GM12873 (cell line): Measurements from ENCODE around the gene ASCL5.

ENCODE experiments used
- TF ChIP-seq, protein P1 (sequence below): IDR thresholded peaks from 2 replicates; pipeline ENCODE4 v1.5.1; 2012; ENCODE audit warnings: low read depth, mild to moderate bottlenecking, moderate library complexity, low read length, control low read depth; ENCODE audit not compliant: insufficient read depth; ENCODE audit errors: missing control alignments

Gene ASCL5

DNA sequence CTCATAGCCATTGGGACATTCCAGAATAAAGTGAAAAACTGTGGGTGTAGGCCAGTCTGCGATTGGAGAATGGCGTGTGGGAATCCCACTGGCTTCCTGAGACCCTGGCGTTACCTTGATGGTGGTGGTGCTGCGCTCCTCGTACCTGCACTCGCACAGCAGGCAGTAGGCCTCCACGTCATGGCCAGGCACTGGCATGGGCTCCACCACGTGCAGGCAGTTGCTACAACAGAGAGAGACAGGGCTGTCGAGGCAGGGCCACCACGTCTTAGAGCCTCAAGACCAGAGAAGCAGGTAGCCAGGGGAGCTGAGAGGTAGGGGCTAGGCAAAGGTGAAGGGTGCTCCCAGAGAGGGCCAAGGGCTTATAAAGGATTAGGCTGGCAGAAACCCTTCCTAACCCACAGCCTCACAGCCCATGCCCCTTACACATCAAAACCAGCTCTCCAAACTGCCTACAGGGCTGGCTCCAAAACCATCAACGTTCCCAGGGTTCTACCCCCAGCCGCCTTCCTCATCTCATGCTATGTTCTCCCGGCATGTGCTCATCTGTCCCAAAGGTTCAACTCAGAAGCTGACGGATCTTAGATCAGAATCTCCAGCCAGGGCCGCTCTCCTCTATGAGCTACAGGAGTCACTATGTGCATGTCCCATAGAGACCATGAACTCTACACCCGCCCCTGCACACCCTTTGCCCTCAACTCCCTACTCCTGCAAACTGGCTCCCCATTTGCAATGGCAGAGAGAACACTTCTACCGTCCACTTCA is 19.8 kb upstream of the ASCL5 start:
- TF ChIP-seq, protein P1, sequence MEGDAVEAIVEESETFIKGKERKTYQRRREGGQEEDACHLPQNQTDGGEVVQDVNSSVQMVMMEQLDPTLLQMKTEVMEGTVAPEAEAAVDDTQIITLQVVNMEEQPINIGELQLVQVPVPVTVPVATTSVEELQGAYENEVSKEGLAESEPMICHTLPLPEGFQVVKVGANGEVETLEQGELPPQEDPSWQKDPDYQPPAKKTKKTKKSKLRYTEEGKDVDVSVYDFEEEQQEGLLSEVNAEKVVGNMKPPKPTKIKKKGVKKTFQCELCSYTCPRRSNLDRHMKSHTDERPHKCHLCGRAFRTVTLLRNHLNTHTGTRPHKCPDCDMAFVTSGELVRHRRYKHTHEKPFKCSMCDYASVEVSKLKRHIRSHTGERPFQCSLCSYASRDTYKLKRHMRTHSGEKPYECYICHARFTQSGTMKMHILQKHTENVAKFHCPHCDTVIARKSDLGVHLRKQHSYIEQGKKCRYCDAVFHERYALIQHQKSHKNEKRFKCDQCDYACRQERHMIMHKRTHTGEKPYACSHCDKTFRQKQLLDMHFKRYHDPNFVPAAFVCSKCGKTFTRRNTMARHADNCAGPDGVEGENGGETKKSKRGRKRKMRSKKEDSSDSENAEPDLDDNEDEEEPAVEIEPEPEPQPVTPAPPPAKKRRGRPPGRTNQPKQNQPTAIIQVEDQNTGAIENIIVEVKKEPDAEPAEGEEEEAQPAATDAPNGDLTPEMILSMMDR: no peak

DNA sequence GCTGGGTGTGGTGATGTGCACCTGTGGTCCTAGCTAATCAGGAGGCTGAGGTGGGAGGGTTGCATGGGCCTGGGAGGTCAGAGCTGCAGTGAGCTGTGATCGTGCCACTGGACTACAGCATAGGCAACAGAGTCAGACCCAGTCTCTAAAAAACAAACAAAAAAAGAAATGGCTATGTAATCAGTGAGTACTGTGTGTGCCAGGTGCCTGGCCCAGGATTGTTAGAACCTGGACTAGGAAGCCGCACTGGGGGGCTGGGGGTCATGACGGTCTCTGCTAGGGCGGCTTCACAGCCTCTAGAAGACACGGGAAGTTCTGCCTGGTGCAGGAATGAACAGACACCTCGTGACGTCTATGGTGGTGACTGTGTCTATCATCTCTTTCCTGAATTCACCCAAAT is 18.8 kb upstream of the ASCL5 start:
- TF ChIP-seq, protein P1: no peak

DNA sequence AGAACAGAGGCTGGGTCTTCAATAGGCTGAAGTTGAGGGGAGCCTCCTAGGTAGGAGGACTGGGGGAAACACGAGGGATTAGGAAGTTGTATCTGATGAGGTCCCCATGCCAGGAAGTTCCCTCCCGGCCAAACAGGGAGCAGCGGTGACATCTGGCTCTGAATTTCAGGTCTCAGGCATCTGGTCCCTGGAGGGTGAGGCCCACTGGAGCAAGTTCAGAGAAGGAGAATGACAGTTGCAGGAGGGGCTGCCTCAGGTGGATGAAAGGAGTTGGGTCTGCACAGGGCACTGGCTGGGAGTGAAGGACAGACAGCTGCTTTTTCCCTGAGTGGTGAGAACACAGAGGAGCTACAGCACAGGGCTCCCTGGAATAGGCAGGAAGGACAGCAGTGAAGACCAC is 18.1 kb upstream of the ASCL5 start:
- TF ChIP-seq, protein P1: no peak

DNA sequence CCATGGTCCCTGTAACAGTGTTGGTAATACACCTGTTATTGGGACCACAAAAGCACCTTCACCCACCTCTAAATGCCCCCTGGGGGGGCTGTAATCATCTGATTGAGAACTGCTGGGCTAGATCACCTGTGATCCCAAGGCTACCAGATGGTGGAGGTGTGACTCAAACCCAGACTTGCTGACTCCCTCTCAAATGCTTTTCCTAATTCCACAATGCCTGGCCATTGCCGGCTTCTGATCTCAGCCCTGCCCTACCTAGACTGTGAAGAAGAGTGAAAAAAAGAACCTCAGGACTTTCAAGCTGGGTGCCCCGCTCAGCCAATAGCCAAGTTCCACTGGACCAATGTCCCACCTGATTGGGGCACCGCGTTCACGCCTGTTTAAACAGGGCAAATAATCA is 17.7 kb upstream of the ASCL5 start:
- TF ChIP-seq, protein P1: no peak

DNA sequence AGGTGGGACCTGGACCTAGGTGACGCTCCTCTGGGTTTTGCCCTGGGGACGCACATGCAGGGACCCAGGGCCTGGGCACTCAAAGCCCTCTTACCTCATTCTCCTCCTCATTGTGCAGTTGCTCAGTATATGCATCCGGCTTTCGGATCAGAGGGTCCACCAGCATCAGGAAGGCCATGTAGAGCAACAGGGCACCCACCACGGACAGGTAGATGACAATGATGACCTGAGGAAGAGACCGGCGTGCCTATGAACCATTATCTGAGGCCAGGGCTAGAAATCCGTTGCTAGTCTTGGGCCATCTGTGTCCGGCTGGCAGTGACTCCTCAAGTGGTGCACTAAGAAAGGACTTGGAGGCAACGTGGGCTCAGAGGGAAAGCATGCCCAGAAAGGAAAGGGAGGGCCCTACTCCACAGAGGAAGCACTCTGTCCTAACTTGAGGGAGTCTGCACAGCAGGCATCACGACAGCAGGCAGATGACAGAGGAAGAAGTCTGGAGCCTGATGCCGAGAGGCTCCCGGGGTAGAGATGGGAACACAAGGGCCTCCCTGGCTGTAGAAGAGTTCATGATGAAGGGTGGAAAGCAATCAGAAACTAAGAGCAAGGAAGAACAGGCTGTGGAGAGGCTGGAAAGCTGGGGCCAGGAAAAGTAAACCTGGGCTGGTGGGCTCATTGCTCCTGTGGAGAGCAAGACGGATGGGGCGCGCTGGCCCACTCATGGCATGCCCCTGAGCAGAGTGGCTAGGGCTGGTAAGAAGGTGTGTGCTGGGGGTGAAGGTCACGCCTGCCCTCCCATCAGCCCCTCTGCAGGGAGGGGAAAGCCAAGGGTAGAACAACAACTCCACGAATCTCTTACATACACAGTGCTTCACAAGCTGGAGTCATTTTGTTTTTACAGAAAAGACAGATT is 17.0 kb upstream of the ASCL5 start:
- TF ChIP-seq, protein P1: no peak

DNA sequence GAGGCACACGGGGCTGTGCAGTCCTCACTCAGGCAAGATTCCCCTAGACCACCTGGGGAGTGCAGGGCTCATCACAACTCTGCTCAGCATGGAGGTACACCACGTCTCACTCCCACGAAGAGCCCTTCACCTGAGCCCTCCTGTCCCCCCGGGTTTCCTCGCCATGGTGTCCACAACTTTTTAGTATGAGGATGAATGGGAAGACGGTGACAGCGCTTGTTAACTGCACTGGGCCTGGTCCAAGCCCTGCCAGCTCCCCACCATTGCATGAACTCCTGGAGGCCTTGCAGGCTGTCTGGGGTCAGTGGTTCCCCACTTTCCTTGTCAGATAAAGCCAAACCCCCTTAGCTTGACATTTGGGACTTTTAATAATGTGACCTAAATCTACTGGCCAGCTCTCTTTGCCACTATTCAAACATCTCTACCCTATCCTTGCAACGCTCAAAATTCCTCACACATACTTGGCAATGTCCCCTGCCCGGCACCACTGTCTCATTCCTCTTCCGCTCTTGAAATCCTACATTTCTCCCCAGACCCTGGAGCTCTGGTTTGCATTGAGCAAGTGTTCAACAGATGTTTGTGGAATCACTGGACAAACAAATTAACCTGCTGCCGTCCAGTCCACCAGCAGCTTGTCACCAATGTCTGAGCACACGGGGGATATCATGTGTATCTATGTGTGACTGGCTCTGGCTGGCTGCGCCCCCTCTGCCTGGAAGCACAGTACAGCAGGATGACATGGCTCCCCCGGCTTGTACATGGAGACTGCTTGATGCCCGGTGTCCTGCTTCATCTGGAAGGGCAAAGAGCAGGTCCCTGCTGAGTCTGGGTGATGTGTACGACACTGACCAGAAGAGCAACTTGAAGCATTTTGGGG is 16.1 kb upstream of the ASCL5 start:
- TF ChIP-seq, protein P1: no peak
